Measurements from ENCODE around the gene PI4K2B. TPM values are rescaled to one million over a fixed set of nuclear protein-coding genes. Genes with fewer than 3 reads are reported as not detected.

The PI4K2B gene
- total RNA-seq (1 to 10 TPM; 4.5 to 7.3 (median 6.1) TPM), polyA plus RNA-seq (1 to 10 TPM; 3.3 to 5.8 TPM)

DNA sequence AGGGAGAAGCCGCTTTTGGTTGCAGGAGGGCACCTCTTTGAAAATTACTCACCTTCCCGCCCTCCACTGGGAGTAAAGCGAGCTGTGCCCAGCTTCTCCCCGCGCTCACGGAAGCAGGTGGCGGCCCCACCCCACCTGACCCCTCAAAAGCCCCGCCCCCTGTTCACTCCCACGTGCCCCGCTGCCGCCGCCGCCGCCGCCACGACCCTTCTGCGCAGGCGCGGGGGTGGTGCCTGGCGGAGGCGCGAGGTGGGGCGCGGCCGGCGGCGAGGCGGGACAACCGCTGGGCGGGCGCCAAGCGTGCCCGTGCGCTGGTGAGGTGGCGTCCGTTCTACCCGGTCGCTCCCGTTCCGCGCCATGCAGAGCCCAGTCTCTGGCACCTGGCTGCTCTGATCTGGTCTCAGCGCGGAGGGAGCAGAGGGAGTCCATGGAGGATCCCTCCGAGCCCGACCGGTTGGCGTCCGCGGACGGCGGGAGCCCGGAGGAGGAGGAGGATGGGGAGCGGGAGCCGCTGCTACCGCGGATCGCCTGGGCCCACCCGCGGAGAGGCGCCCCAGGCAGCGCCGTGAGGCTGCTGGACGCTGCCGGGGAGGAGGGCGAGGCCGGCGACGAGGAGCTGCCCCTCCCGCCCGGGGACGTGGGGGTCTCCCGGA is at the start of gene PI4K2B:
Gene PI4K2B, plus strand, starts transcription at position 297 of the 653 bp plus-strand sequence. Its CDS starts 131 bp downstream, at position 428.
- peak; percentile 87 to 95 (median 94) for ATAC-seq
- H3K27me3 ChIP-seq = no peaks in the 10 kb centered on the region
- DNase-seq = peak; percentile 92 to 99 (median 96)
- peak within 1 kb of the TSS; percentile 93 to 97 (median 94) for H3K27ac ChIP-seq
- H3K4me1 ChIP-seq = peaks cover 0 to 7% (median 5%) of the 10 kb centered on the region in 3 donors
- intact Hi-C loops (cut with DNase I) = no loop called here
- no peaks in the 10 kb centered on the region for H3K9me3 ChIP-seq
- no peaks in the 10 kb centered on the region for H3K36me3 ChIP-seq
- no peak for FAIRE-seq
- TF ChIP-seq, protein P1, sequence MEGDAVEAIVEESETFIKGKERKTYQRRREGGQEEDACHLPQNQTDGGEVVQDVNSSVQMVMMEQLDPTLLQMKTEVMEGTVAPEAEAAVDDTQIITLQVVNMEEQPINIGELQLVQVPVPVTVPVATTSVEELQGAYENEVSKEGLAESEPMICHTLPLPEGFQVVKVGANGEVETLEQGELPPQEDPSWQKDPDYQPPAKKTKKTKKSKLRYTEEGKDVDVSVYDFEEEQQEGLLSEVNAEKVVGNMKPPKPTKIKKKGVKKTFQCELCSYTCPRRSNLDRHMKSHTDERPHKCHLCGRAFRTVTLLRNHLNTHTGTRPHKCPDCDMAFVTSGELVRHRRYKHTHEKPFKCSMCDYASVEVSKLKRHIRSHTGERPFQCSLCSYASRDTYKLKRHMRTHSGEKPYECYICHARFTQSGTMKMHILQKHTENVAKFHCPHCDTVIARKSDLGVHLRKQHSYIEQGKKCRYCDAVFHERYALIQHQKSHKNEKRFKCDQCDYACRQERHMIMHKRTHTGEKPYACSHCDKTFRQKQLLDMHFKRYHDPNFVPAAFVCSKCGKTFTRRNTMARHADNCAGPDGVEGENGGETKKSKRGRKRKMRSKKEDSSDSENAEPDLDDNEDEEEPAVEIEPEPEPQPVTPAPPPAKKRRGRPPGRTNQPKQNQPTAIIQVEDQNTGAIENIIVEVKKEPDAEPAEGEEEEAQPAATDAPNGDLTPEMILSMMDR (IDR thresholded peaks at IDR 0.05) = no peak
- peak within 1 kb of the TSS; percentile 70 to 99 (median 96) for H3K4me3 ChIP-seq
- 0% methylated on average over 50 to 72 of the region's 72 CpGs for WGBS, 2 donors

DNA sequence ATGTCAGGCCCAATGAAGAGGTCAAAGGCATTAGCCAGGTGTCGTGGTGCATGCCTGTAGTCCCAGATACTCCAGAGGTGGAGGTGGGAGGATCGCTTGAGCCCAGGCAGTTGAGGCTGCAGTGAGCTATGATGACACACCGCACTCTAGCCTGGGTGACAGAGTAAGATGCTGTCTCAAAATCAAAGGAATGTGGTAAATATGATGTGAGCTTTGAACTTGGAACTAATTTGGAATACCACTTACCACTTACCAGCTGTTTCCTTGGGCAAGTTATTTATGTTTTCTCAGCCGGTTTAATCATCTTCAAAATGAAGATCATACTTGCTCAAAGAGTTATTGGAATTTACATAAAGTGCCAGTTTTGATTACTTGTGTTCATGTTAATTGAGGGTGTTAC is 49.8 kb upstream of the PI4K2B start:
- FAIRE-seq (no peak), ATAC-seq (no peak)

DNA sequence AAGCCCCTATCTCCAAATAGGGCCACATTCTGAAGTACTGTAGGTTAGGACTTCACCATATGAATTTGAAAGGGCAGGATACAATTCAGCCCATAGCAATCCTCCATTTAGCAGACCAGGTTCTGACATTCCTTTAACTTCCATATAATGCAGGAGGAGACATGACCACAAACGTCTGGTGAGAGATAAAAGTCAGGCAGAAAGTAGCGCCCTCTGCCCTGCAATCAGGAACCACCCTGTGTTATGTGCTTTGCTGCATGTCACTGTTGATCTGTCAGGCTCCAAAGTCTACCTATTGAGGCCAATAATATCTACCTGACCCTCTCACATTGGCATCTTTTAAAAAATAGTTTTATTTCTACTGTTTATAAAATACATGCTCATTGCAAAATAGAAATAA is 43.4 kb upstream of the PI4K2B start:
- no peaks in the 10 kb centered on the region for H3K27me3 ChIP-seq
- intact Hi-C loops (cut with DNase I) = no loop called here
- no peak for FAIRE-seq
- H3K4me1 ChIP-seq = no peaks in the 10 kb centered on the region
- H3K9me3 ChIP-seq = no peaks in the 10 kb centered on the region
- H3K27ac ChIP-seq = no peak overlapping the region
- no peak for ATAC-seq
- TF ChIP-seq, protein P1 (IDR thresholded peaks at IDR 0.05) = no peak
- H3K4me3 ChIP-seq = no peak overlapping the region
- H3K36me3 ChIP-seq = no peaks in the 10 kb centered on the region
- 52 to 66% methylated on average over 2 of the region's 2 CpGs for WGBS, 2 donors
- no peak for DNase-seq

More for the DNA sequence above, 49.8 kb upstream of the PI4K2B start:
- no peak overlapping the region for H3K27ac ChIP-seq
- DNase-seq = no peak
- intact Hi-C loops (cut with DNase I) = no loop called here
- H3K27me3 ChIP-seq = no peaks in the 10 kb centered on the region
- WGBS, 2 donors = 72 to 86% methylated on average over 4 of the region's 4 CpGs
- no peaks in the 10 kb centered on the region for H3K4me1 ChIP-seq
- H3K4me3 ChIP-seq = no peak overlapping the region
- H3K9me3 ChIP-seq = no peaks in the 10 kb centered on the region
- H3K36me3 ChIP-seq = no peaks in the 10 kb centered on the region
- TF ChIP-seq, protein P1 (IDR thresholded peaks at IDR 0.05) = no peak

DNA sequence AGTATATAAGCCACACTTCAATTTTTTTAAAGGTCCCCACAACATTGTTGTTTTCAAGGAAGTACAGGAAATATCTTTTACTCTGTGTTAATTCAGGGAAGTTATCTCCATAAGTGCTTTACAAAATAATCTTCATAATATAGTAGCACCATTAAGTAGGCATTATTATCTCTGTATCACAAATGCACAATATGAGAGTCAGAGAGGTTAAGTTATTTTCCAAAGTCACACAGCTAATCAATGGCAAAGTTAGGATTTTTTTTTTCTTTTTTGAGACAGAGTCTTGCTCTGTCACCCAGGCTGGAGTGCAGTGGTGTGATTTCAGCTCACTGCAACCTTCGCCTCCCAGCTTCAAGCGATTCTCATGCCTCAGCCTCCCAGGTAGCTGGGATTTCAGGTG is 35.1 kb upstream of the PI4K2B start:
- H3K9me3 ChIP-seq = no peaks in the 10 kb centered on the region
- FAIRE-seq (no peak), ATAC-seq (no peak), DNase-seq (no peak)
- no peak overlapping the region for H3K27ac ChIP-seq
- H3K4me1 ChIP-seq = no peaks in the 10 kb centered on the region
- TF ChIP-seq, protein P1 (IDR thresholded peaks at IDR 0.05) = no peak
- intact Hi-C loops (cut with DNase I) = no loop called here
- H3K36me3 ChIP-seq = no peaks in the 10 kb centered on the region
- 93 to 98% methylated on average over 2 of the region's 2 CpGs for WGBS, 2 donors
- H3K27me3 ChIP-seq = no peaks in the 10 kb centered on the region
- H3K4me3 ChIP-seq = no peak overlapping the region

DNA sequence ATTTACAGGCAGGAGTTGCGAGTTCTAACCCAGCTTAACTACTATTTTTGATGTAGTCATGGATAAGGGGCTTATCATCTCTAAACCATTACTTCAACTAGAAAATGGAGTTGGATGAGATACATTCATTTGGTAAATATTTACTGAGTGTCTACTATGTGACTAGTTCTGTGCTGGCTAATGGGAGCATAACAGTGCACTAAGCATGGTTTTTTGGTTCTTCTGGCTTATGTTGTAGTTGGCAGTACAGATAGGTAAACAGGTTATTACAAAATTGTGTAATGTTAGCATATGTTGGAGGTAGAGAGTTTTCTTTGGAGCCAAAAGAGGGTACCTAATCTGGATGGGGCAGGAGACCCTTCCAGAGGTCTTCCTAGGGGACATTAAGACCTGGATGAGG is 25.8 kb upstream of the PI4K2B start:
- H3K36me3 ChIP-seq = no peaks in the 10 kb centered on the region
- 89 to 92% methylated on average over 1 of the region's 1 CpG for WGBS, 2 donors
- H3K27ac ChIP-seq = no peak overlapping the region
- no peaks in the 10 kb centered on the region for H3K27me3 ChIP-seq
- DNase-seq = no peak
- no peaks in the 10 kb centered on the region for H3K9me3 ChIP-seq
- H3K4me1 ChIP-seq = no peaks in the 10 kb centered on the region
- TF ChIP-seq, protein P1 (IDR thresholded peaks at IDR 0.05) = no peak
- ATAC-seq = no peak
- no peak overlapping the region for H3K4me3 ChIP-seq
- intact Hi-C loops (cut with DNase I) = no loop called here
- no peak for FAIRE-seq
